Stimulated activated CD4-positive, alpha-beta T cell treated with anti-CD3 and anti-CD28 coated beads, Interleukin-4, amount 100 ng/mL, for 4 hours (primary cell): Measurements from ENCODE around the gene ADH1C.
"Not testable (repeated sequence)": the region's sequence is repeated elsewhere in the genome, so short reads cannot be mapped to it uniquely, and the experiment has no call there.

Experiments
- DNase-seq, 2 experiments: peaks; one replicate each; pipeline ENCODE4 v3.0.0-alpha.2; 2020

The ADH1C gene

DNA sequence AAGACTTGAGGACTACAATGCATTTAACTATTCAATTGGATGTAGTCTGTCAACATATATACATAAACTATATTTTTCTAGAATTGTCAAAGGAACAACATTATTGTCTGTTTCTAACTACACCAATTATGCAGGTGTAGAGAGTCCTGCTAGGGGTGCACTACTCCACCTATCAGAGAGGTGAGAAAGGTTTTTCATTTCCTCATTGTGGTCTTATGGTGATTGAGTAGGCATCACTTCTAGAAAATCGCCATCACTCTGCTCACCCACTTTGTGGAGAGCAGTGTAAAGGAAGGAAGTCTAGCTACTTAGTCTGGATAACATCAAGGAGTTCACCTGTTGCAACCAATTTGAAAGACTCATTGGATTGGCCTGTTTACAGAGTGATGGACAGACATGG is 4.4 kb upstream of the ADH1C start:
- DNase-seq: no peak

DNA sequence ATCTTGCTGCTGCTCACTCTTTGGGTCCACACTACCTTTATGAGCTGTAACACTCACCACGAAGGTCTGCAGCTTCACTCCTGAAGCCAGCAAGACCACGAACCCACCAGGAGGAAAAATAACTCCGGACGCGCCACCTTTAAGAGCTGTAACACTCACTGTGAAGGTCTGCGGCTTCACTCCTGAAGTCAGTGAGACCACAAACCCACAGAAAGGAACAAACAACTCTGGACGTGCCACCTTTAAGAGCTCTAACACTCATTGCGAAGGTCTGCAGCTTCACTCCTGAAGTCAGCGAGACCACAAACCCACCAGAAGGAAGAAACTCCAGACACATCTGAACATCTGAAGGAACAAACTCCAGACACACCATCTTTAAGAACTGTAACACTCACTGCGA is 3.6 kb upstream of the ADH1C start:
- not testable (repeated sequence) for DNase-seq

GRCh38 chr4:99351487-99351886 is 1.1 kb downstream of the ADH1C start:
- DNase-seq: no peak

- DNase-seq: no peak
Observed at GRCh38 chr4:99349338-99349737, 3.2 kb downstream of the ADH1C start.

DNA sequence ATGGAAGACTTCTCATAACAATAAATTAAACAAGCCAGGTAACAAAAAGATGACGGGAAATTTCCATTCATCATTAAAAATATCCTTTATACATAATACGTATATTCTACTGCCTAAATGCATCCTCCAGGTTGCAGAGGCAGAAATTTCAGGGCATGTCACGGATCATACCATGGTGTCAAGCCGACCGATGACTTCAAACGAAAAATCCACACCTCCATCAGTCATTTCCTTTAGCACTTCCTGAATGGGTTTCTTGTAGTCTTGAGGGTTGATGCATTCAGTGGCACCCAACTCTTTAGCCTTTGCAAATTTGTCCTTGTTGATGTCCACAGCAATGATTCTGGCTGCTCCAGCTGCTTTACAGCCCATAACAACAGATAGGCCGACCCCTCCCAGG is 9.9 kb downstream of the ADH1C start:
- not testable (repeated sequence) for DNase-seq

DNA sequence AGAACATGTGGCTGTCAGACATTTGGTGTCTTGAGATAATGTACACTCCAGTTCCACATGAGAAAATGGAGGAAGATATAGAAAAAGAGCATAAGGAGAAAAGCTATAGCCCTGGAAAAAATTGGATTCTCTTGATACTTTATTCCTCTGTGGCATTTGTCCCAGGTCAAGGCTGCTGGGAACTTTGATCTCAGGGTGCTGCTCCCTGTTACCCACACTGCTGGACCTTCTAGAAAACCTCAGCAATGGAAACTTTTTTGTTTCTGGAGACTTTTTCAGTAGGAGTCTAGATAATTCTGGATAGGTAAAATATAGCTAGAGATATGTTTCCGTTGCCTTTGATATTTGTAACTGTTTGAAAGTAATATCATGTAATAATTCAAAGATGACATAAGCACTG is 11.1 kb downstream of the ADH1C start:
- DNase-seq: no peak

DNA sequence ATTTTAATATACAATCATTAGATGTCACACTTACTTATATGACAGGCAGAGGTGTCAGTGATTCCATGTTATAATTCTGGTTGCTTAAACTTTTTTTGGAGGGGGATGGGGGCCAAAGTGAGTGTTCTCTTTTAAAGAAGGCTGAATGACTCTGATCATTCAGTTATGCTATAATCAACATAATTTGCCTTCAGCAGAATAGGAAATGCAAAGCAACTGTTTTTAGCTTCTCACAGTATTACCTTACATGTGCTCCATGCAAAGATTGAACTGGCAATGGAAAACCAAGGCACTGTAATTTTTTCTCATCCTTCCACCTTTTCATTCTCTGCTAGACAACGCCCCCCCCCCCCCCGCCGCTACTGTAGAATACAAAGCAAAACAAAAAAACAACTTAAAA is 13.4 kb downstream of the ADH1C start:
- no peak for DNase-seq

DNA sequence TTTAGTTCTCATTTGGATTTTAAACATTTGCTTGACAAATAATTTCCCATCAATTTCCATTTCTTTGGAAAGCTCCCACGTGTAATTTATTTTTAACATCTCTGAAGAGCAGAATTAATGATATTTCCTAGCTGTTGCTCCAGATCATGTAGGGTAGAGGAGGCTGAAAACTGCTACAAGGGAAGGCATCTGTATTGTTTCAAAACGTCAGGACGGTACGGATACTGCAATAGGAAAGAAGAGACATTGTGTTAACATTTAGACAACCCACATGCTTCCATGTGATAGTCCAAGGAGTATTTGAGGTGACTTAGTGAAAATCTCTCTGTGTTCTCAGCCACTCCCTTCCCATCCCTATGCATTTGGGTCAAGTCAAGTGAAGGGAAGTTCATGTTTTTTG is 16.0 kb downstream of the ADH1C start:
- no peak for DNase-seq

- no peak for DNase-seq
Observed at GRCh38 chr4:99334880-99335279, 17.7 kb downstream of the ADH1C start.

DNA sequence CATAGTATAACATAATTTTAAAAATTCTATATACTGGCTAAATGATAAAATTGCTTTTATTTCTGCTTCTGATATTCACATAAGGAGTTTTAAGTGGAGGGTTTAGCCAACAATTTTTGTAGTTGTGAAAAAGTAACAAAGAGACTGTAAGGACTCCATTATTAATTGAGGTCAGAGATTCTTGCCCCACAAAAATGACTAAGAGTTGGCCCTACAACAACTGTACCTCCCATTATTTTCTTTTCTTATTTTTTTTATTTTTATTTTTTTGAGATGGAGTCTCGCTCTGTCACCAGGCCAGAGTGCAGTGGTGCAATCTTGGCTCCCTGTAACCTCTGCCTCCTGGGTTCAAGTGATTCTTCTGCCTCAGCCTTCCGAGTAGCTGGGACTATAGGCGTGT is 21.9 kb downstream of the ADH1C start:
- no peak for DNase-seq

GRCh38 chr4:99329876-99330275 is 22.7 kb downstream of the ADH1C start:
- no peak for DNase-seq

GRCh38 chr4:99324979-99325378 is 27.6 kb downstream of the ADH1C start:
- no peak for DNase-seq

- no peak for DNase-seq
Observed at GRCh38 chr4:99324361-99324760, 28.2 kb downstream of the ADH1C start.

GRCh38 chr4:99323756-99324155 is 28.8 kb downstream of the ADH1C start:
- no peak for DNase-seq

GRCh38 chr4:99321241-99322191 is 31.0 kb downstream of the ADH1C start, which contains the start of gene ADH1B:
TSS of gene ADH1B (minus strand) at chr4:99321401. CDS start at chr4:99321331, 70 bp downstream.
- DNase-seq: no peak

GRCh38 chr4:99317811-99318210 is 34.7 kb downstream of the ADH1C start:
- DNase-seq: not testable (repeated sequence)

DNA sequence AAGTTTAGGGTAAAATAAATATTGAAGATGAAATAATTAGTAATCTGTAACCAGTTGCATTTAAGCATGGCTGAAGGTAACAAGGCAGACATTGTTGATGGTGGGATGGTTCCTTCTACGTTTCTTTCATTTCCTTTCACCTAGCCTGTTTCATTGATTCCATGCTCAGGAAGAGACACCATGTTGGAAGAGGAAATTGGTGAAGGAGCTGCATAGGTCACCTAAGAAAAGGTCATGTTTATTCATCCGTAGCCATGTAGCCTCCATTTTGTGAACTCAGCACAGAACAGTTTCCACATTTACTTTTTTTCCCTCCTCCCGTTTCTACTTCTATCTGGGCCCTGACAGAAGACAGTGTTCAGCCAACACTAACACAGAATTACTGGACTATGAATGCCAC is 35.2 kb downstream of the ADH1C start:
- DNase-seq: no peak

GRCh38 chr4:99315839-99316238 is 36.7 kb downstream of the ADH1C start:
- no peak for DNase-seq

DNA sequence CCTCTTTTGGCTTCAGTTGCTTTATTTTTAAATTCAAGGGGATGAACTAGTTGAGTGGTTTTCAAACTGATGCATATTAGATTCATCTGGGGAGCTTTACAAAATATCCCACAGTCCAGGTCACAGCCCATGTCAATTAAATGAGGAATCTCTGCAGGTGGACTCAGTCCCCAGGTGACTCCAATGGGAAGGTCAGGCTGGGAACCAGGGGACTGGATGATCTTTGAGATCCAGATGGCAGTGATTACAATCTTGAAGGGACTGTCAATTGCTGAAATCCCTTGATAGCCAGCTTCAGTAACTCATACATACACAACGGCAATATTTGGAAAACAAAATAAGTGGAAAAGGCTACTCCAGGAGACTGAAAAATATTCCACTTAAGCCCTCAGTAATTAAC is 38.3 kb downstream of the ADH1C start:
- no peak for DNase-seq

GRCh38 chr4:99310389-99310788 is 42.2 kb downstream of the ADH1C start:
- DNase-seq: no peak

DNA sequence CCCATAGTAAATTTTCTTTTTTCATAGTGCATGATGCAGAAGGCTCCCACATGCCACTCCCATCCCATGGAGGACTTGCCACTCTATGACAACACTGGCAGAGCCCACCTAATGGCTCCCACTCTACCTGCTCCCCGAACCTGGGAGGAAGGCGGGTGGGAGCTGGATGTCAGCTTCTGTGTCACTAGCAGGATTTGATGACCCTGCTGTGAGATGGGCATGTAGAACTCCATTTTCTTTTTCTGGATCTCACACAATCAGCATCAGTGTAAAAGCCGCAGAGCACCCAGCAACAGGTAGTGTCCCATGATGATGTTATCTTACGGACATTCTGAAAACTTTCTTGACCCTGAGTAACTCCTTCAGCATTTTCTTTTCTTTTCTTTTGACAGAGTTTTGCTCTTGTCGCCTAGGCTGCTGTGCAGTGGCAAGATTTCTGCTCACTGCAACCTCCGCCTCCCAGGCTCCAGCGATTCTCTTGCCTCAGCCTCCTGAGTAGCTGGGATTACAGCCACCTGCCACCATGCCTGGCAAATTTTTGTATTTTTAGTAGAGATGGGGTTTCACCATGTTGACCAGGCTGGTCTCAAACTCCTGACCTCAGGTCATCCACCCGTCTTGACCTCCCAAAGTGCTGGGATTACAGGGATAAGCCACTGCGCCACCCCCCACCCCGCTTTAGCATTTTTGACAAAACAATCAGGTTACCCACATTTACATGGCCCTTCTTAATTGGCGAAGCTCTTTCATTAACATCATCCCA is 46.7 kb downstream of the ADH1C start:
- no peak for DNase-seq

- no peak for DNase-seq
Observed at GRCh38 chr4:99301376-99302164, 51.0 kb downstream of the ADH1C start.

GRCh38 chr4:99300934-99301333 is 51.6 kb downstream of the ADH1C start:
- no peak for DNase-seq
